K562 (cell line): ENCODE results near the gene SLC22A23. TPM values are rescaled to one million over a fixed set of nuclear protein-coding genes. Genes with fewer than 3 reads are reported as not detected.
A peak's percentile ranks its signal among the peaks of the same experiment; 100 is the strongest.

Experiments
- ATAC-seq: fragments of 200-7000 bp; cut with Tn5 transposase; 3 replicates; pipeline ENCODE4 v1.9.1; 2020; ENCODE audit warnings: moderate library complexity
- BruUV-seq: library from RNA; stranded (reverse); fragments of 400-500 nt; replicated peaks from 2 replicates; lab custom pipeline; 2021; lab: Mats Ljungman, UMichigan
- CTCF ChIA-PET: fragments of 300-600 bp; formaldehyde crosslinking; extraction: SDS; loops from one replicate; lab custom pipeline; 2021; ENCODE audit warnings: low intra/inter-chr PET ratio; lab: Yijun Ruan, JAX
- POLR2A ChIA-PET: fragments of 300-600, 350-650 bp; sonication (Branson Sonifier 250); formaldehyde crosslinking; extraction: SDS; loops from one replicate; lab custom pipeline; 2021; ENCODE audit warnings: antibody characterized with exemption, inconsistent platforms; lab: Yijun Ruan, JAX
- DNase-seq, 4 experiments: peaks; one replicate each; pipeline versions ENCODE4 v3.0.0 to v3.0.0-alpha.2; 2011 to 2018; ENCODE audit warnings: low spot score in 3 of 4, mixed read lengths in 3 of 4; ENCODE audit errors: extremely low read depth in 1 of 4
- FAIRE-seq: peaks from 2 replicates; lab custom pipeline; 2011; peaks lifted over from hg19 to GRCh38; lab: Jason Lieb, UNC
- H2AFZ ChIP-seq: 2 replicates; pipeline ENCODE4 v1.6.0; 2011; ENCODE audit warnings: low read depth, low read length, control low read depth, inconsistent platforms
- H3K27ac ChIP-seq: fragments of 200-600 bp; 3 replicates; pipeline ENCODE4 v1.8.0; 2011; ENCODE audit warnings: low read depth, mild to moderate bottlenecking, control low read depth, inconsistent platforms, low read length, moderate library complexity, mixed read lengths; ENCODE audit errors: extremely low read depth
- H3K27me3 ChIP-seq, 2 experiments: fragments of 300-600 bp in 1 of 2; 2 replicates in 1 of 2; 3 replicates in 1 of 2; pipeline versions ENCODE4 v1.6.0 to v1.8.0; 2011; ENCODE audit warnings: inconsistent platforms in 2 of 2, low read length in 2 of 2, mild to moderate bottlenecking in 1 of 2, mixed read lengths in 1 of 2, moderate library complexity in 1 of 2; ENCODE audit not compliant: control insufficient read depth in 2 of 2, insufficient read depth in 2 of 2
- H3K36me3 ChIP-seq: fragments of 300-600 bp; 3 replicates; pipeline ENCODE4 v1.8.0; 2011; ENCODE audit warnings: mild to moderate bottlenecking, low read length, inconsistent platforms; ENCODE audit not compliant: control insufficient read depth, insufficient read depth
- H3K4me1 ChIP-seq, 2 experiments: fragments of 200-600 bp in 1 of 2; replicated peaks in 1 of 2; 2 replicates in 1 of 2; 3 replicates in 1 of 2; pipeline versions ENCODE4 v1.5.1 to v1.8.0; 2011; ENCODE audit warnings: inconsistent platforms in 2 of 2, low read length in 2 of 2, mild to moderate bottlenecking in 1 of 2, mixed read lengths in 1 of 2, moderate library complexity in 1 of 2; ENCODE audit not compliant: control insufficient read depth in 2 of 2, insufficient read depth in 2 of 2
- H3K4me2 ChIP-seq: 2 replicates; pipeline ENCODE4 v1.6.1; 2011; ENCODE audit warnings: low read length, control low read depth, inconsistent platforms, mixed read lengths; ENCODE audit not compliant: insufficient read depth
- H3K4me3 ChIP-seq: fragments of 200-600 bp; sonication (generic), shearing (Covaris generic); 2 replicates; pipeline ENCODE4 v1.5.1; 2016; ENCODE audit warnings: control low read depth, inconsistent platforms
- H3K79me2 ChIP-seq: fragments of 200-600 bp; 3 replicates; pipeline ENCODE4 v1.8.0; 2011; ENCODE audit warnings: low read length, inconsistent platforms; ENCODE audit not compliant: control insufficient read depth, insufficient read depth
- H3K9ac ChIP-seq, 2 experiments: 2 replicates each; pipeline versions ENCODE4 v1.6.0 to v1.6.1; 2011; ENCODE audit warnings: low read depth in 2 of 2, low read length in 2 of 2, control low read depth in 1 of 2, inconsistent platforms in 1 of 2, mild to moderate bottlenecking in 1 of 2, mixed read lengths in 1 of 2; ENCODE audit not compliant: insufficient read depth in 1 of 2
- H3K9me1 ChIP-seq: one replicate; pipeline ENCODE4 v1.6.0; 2011; ENCODE audit warnings: inconsistent platforms, mild to moderate bottlenecking, low read length, moderate library complexity; ENCODE audit not compliant: control insufficient read depth, insufficient read depth
- H3K9me3 ChIP-seq: replicated peaks from 2 replicates; pipeline ENCODE4 v1.5.1; 2011; ENCODE audit warnings: low read depth, low read length, inconsistent platforms; ENCODE audit not compliant: control insufficient read depth, insufficient read depth
- H4K20me1 ChIP-seq: replicated peaks from 2 replicates; pipeline ENCODE4 v1.6.1; 2011; ENCODE audit warnings: low read length, inconsistent platforms, mixed read lengths; ENCODE audit not compliant: control insufficient read depth, insufficient read depth
- BRF1 ChIP-seq: IDR thresholded peaks from 3 replicates; pipeline ENCODE4 v1.6.1; 2011; ENCODE audit warnings: borderline replicate concordance, mild to moderate bottlenecking; ENCODE audit not compliant: insufficient read length; ENCODE audit errors: extremely low read depth
- CHCHD3 ChIP-seq: fragments of 250-450 bp; sonication (Bioruptor Pico); IDR thresholded peaks from 2 replicates; pipeline ENCODE4 v2.1.2; 2022; ENCODE audit warnings: mild to moderate bottlenecking
- DPF2 ChIP-seq: fragments of 450-650 bp; IDR thresholded peaks from 2 replicates; pipeline ENCODE4 v1.6.1; 2016
- SIN3A ChIP-seq, 2 experiments: fragments of 150-350 bp in 1 of 2; IDR thresholded peaks; 2 replicates each; pipeline ENCODE4 v1.6.1; 2011 to 2016; ENCODE audit warnings: borderline replicate concordance in 2 of 2, low read depth in 2 of 2, low read length in 2 of 2, mild to moderate bottlenecking in 2 of 2, moderate library complexity in 2 of 2; ENCODE audit not compliant: control insufficient read depth in 1 of 2
- ZBTB7A ChIP-seq: IDR thresholded peaks from 2 replicates; pipeline ENCODE4 v1.6.1; 2011; ENCODE audit warnings: low read depth, mild to moderate bottlenecking, low read length, moderate library complexity, borderline replicate concordance; ENCODE audit not compliant: control insufficient read depth
- WGBS: fragments of 100-300 bp; shearing (Covaris generic); methylation state at CpG from one replicate; pipeline ENCODE4 v1.1.6; 2016; ENCODE audit warnings: low coverage, mixed read lengths; ENCODE audit not compliant: insufficient coverage; ENCODE audit errors: missing lambda C conversion rate; 5-methylcytosine and 5-hydroxymethylcytosine counted together
- in situ Hi-C: fragments of 300-500 bp; cut with MboI; formaldehyde crosslinking; loops from 4 replicates; pipeline ENCODE4 v1.15.0; 2018; ENCODE audit warnings: inconsistent platforms, mixed read lengths
- intact Hi-C: fragments of 100-400 bp; cut with micrococcal nuclease; formaldehyde crosslinking; loops from 2 replicates; pipeline ENCODE4 v1.14.2; 2022
- polyA plus RNA-seq, 8 experiments: library from polyadenylated mRNA; depleted of rRNA in 4 of 8; stranded (reverse) in 5 of 8; unstranded in 3 of 8; fragments of >200 nt; fragmentation: Nextera tagmentation in 2 of 8; fragmentation: Illumina TruSeq in 1 of 8; extraction: Ambion mirVana in 2 of 8; extraction: Trizol in 1 of 8; gene quantifications; 2 replicates each; pipeline versions ENCODE4 v1.2.1 to v1.2.3, GENCODE V29; 2011 to 2014; ENCODE audit warnings: inconsistent platforms in 1 of 8, missing spikeins in 1 of 8
- total RNA-seq, 7 experiments: library from RNA; depleted of rRNA in 6 of 7; stranded (reverse); fragments of >200 nt in 6 of 7; fragmentation: Illumina TruSeq in 2 of 7; extraction: Trizol in 2 of 7; gene quantifications; 2 replicates each; pipeline versions ENCODE4 v1.2.1 to v1.2.3, GENCODE V29; 2011 to 2021; ENCODE audit warnings: low replicate concordance in 1 of 7
- TF ChIP-seq, protein P1 (sequence below): fragments of 450-650 bp; IDR thresholded peaks from 2 replicates; pipeline ENCODE4 v1.6.1; 2018; ENCODE audit not compliant: partially characterized antibody

The SLC22A23 gene
- total and polyA plus RNA-seq, 9 of the 15 experiments (the other 6 are each of a cell fraction or from before 2014, with no cell fraction given) = 0.30 to 8.7 (median 2.5) TPM

DNA sequence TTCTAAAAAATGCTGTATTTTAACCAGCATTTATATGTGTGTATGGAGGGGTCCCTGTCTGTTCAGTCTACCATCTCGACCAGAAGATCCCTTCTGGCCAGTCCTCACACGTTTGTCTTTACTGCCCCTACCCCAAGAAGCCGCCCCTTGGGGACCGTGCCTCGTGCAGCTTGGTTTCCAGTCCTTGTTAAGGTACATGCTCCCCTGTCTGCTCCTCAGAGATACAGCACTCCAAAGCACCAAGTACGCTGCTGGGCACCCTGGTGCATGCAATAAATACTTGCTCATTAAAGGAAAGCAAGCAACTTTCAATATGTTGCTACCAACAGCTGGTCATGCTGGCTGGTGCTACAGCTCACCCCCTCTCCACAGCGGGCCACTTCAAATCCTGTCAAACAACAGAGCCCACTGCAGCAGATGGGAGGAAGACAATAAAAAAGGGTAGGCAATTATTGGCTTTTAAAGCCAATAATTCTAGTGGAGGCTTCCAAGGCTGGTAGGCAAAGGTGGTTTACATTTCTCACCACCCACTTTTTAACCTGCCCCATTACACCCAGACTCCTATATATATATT, 136.5 kb downstream of the SLC22A23 start (continued):
- TF ChIP-seq BRF1 (no peak), DPF2 (no peak)
- TF ChIP-seq, protein P1, sequence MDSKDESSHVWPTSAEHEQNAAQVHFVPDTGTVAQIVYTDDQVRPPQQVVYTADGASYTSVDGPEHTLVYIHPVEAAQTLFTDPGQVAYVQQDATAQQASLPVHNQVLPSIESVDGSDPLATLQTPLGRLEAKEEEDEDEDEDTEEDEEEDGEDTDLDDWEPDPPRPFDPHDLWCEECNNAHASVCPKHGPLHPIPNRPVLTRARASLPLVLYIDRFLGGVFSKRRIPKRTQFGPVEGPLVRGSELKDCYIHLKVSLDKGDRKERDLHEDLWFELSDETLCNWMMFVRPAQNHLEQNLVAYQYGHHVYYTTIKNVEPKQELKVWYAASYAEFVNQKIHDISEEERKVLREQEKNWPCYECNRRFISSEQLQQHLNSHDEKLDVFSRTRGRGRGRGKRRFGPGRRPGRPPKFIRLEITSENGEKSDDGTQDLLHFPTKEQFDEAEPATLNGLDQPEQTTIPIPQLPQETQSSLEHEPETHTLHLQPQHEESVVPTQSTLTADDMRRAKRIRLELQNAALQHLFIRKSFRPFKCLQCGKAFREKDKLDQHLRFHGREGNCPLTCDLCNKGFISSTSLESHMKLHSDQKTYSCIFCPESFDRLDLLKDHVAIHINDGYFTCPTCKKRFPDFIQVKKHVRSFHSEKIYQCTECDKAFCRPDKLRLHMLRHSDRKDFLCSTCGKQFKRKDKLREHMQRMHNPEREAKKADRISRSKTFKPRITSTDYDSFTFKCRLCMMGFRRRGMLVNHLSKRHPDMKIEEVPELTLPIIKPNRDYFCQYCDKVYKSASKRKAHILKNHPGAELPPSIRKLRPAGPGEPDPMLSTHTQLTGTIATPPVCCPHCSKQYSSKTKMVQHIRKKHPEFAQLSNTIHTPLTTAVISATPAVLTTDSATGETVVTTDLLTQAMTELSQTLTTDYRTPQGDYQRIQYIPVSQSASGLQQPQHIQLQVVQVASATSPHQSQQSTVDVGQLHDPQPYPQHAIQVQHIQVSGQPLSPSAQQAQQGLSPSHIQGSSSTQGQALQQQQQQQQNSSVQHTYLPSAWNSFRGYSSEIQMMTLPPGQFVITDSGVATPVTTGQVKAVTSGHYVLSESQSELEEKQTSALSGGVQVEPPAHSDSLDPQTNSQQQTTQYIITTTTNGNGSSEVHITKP = no peak

DNA sequence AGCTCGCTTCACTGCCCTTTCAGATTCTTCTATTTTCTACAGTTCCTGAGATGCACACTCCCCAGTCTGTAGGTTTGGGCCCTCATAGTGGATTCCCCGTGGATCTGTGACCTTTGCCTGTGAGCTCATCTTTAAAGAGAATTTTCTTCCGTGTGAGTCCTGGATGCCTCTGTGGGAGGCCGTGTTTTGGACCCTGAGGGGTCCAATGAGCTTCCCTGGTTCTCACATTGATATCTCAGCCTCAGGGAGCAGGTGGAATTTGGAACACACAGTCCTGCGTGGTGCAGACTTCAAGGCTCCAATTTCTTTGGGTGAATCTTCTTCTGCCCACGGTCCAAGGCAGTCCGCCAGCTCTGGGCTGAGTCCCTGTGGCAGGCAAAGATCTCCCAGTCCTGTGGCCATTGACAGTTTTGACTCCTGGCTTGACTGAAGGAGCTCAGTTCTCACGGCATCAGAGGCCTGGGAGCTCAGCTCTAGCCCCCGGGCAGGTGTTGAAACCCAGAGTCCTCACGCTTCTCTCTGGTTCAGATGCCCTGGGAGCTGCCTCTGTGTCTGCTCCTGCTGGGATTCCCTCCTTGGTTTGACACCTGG, 137.1 kb downstream of the SLC22A23 start:
- ATAC-seq = no peak
- Histone ChIP-seq H3K9me1 (no peaks in the 10 kb centered on the region), H3K9me3 (no peaks in the 10 kb centered on the region), H3K4me2 (no peak overlapping the region), H3K4me3 (no peak overlapping the region), H3K27ac (no peak overlapping the region), H3K4me1 (peaks cover 11 to 14% of the 10 kb centered on the region in 2 experiments), H4K20me1 (no peaks in the 10 kb centered on the region; the same call in 1 of the 2 replicates), H2AFZ (no peak overlapping the region), H3K36me3 (no peaks in the 10 kb centered on the region; the same call in 2 of the 3 replicates), H3K27me3 (no peaks in the 10 kb centered on the region), H3K9ac (0 out of 4 replicates have a peak overlapping the region, but pooled peaks of 1 of the 2 experiments have one; percentile 4), H3K79me2 (no peaks in the 10 kb centered on the region)
- no peak for DNase-seq
- FAIRE-seq = no peak
- intact Hi-C loops (no loop called here), in situ Hi-C loops (no loop called here)
- BruUV-seq = no TSS peak
- TF ChIP-seq ZBTB7A (no peak), CHCHD3 (no peak), SIN3A (IDR thresholded peaks at IDR 0.05; ENCODE audit: borderline replicate concordance in 2 of 2, control insufficient read depth in 1 of 2, low read depth in 2 of 2, low read length in 2 of 2) (no peak)
- ChIA-PET CTCF (no interaction called here), POLR2A (interaction anchor here (0.8 to 1.3 kb wide), 2 partner anchors 8 to 38 kb away, joined by 3 to 4 read pairs; no protein-coding TSS in a partner anchor)
- 49% methylated on average over 10 of the region's 10 CpGs for WGBS
